GM18505 (cell line): ENCODE results near the gene SRRD.
"Not testable (repeated sequence)": the region's sequence is repeated elsewhere in the genome, so short reads cannot be mapped to it uniquely, and the experiment has no call there.

Source experiments
- ATAC-seq: cut with Tn5 transposase; IDR thresholded peaks from one replicate; pipeline ENCODE4 v1.9.1; 2021; ENCODE audit not compliant: unreplicated experiment
- POLR2A ChIP-seq: IDR thresholded peaks from 4 replicates; pipeline ENCODE4 v1.6.1; 2011; ENCODE audit warnings: borderline replicate concordance; ENCODE audit not compliant: insufficient read depth, insufficient read length; ENCODE audit errors: extremely low read depth

The SRRD gene, protein sequence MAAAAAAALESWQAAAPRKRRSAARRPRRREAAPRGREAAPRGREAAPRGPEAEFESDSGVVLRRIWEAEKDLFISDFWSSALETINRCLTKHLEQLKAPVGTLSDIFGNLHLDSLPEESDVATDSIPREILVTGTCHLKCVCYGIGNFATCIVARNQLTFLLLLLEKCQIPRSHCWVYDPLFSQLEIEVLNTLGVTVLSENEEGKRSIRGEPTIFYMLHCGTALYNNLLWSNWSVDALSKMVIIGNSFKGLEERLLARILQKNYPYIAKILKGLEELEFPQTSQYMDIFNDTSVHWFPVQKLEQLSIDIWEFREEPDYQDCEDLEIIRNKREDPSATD

DNA sequence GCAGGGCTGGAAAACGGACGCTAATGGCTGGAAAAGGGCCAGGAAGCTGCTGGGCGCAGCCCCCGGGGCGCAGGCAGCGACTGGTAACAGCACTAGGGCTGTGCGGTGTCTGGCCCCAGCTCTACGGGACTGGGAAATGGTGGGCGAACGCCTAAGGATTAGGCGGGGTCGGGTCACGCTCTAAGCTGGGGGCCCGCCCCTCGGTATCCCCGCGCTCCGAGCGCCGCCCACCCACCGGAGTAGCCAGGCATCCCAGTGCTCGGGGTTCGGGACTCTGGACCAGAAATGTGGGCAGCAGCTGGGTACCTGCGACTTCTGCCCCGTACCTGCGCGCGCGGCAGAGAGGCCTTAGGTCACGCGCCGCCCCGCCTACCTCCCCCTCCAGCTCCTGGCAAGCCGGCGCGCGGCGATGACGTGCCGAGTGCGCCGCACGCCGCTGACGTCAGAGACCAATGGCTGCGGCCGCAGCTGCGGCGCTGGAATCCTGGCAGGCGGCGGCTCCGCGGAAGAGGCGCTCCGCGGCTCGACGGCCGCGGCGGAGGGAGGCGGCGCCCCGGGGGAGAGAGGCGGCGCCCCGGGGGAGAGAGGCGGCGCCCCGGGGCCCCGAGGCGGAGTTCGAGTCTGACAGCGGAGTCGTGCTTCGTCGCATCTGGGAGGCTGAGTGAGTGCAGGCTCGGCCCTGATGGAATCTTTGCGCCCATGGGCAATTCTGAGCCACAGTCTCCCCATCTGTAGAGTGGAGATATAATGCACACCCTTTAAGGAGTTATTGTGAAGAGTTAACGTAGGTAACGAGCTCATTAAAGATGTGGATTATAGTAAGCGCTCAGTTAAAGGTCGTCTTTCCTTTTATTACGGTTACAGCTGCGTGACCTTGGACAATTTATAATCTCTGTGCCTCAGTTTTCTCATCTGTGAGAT lies at the start of gene SRRD, which contains the start of gene HPS4:
TSS of gene SRRD (plus strand) at position 439 of the 921 bp plus-strand sequence. CDS start at position 453, 14 bp downstream.
TSS of gene HPS4 (minus strand) at position 345 of the 921 bp plus-strand sequence. CDS start 2,021 bp downstream, outside the sequence.
- peak; percentile 87 for TF ChIP-seq POLR2A
- ATAC-seq: peak; percentile 69

- ATAC-seq: no peak
- TF ChIP-seq POLR2A: no peak
These were observed 48.2 kb upstream of the SRRD start for GRCh38 chr22:26435327-26436093.

GRCh38 chr22:26436903-26437515 lies 46.7 kb upstream of the SRRD start:
- no peak for ATAC-seq
- TF ChIP-seq POLR2A: no peak

DNA sequence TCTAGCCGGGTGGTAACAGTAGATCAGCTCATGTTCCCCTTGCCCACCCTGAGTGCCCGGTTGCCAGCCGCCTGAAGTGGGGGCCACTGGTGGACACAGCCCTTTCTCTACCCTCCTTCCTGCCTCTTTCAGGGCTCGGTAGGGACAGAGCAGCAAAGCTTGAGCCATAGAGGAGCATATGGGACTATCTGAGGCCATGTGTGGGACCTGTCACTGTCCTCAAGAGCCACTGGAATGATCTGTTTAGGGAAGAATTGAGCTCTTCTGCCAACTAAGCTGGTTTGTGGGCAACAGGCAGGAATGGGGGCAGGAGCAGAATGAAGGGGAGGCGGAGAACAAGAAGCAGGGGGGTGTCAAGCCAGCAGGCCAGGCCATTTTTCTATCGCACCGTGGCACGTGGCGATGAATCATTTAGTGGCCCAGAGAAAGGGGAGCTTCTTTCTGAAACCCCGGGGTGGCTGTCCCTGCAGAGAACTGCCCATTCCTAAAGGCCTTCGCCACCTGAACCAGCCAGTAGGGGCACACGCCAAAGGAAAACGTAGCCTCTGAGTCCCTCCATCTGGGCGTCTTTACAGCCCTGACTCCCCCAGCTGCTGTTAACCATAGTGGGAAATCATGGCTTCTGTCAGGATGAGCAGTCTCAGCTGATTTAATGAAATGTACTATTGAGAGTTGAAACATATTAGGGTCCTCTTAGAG lies 45.8 kb upstream of the SRRD start:
- TF ChIP-seq POLR2A: no peak
- ATAC-seq: no peak

GRCh38 chr22:26438776-26439175 lies 44.9 kb upstream of the SRRD start:
- not testable (repeated sequence) for ATAC-seq

DNA sequence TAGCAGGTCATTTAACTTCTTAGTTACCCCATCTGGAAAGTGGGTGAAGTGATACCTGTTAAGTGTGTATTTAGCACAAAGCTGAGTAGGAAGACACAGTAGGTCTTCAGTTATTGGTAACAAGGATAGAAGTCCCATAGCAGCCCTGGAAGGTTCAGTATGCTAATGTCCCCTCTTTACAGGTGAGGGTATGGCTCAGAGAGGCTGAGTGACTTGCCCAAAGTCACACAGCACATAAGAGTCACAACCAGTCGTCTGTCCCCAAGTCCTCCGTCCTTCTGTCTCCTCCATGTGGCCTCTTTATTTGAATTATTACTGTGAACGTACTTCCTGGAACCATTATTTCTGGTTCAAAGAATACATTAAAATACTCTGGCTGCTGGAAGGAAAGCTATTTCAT lies 44.1 kb upstream of the SRRD start:
- no peak for TF ChIP-seq POLR2A
- no peak for ATAC-seq

GRCh38 chr22:26442086-26442756 lies 41.5 kb upstream of the SRRD start:
- no peak for ATAC-seq
- TF ChIP-seq POLR2A: no peak

GRCh38 chr22:26443901-26444690 lies 39.6 kb upstream of the SRRD start:
- ATAC-seq: no peak

DNA sequence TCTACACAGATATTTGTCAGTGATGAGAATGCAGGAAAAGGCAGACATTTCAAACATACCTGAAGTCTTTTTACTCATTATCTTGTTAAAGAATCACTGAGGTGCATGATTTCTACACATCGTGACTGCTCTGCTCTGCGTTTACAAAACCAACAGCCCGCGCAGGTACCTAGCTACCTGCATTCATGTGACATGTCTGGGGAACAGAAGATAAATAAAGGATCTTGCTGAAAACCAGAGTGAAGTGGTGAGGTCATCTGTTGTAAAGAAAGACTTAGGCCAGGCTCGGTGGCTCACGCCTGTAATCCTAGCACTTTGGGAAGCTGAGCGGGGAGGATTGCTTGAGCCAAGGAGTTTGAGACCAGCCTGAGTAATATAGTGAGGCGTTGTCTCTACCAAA lies 38.9 kb upstream of the SRRD start:
- TF ChIP-seq POLR2A: no peak
- ATAC-seq: no peak

More at GRCh38 chr22:26443901-26444690, 39.6 kb upstream of the SRRD start:
- TF ChIP-seq POLR2A: no peak

DNA sequence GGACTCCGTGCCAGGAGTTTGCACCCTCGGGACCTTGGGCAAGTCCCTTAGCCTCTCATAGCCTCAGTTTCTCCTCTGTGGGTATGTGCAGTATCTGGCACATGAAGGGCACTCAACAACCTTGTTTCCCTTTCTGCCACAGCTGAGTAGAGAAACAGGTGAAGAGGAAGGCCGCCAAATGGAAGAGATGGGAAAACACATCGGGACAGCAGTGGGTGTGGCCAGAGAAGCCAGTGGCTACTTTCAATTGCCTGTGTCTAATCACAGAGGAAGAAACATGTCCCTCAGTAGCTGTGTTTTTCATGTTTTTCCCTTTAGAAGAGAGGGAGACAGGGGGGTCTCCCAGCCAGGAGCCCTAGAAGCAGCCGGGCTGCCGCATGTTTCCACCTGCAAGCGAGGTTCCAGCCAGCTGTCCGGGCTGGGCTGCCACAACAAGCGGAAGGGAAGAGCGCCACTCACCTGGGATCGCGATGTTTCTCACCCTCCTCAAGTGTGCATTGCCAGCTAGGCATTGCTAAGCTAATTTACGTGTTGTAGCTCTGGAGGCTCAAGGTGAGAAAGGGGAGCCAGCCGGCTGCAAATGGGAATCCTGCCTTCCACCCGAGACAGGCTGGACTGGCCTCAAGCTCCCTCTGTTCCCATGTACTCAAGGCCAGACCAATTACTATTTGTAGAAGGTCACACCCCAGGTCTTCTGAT lies 38.0 kb upstream of the SRRD start:
- ATAC-seq: no peak
- no peak for TF ChIP-seq POLR2A

DNA sequence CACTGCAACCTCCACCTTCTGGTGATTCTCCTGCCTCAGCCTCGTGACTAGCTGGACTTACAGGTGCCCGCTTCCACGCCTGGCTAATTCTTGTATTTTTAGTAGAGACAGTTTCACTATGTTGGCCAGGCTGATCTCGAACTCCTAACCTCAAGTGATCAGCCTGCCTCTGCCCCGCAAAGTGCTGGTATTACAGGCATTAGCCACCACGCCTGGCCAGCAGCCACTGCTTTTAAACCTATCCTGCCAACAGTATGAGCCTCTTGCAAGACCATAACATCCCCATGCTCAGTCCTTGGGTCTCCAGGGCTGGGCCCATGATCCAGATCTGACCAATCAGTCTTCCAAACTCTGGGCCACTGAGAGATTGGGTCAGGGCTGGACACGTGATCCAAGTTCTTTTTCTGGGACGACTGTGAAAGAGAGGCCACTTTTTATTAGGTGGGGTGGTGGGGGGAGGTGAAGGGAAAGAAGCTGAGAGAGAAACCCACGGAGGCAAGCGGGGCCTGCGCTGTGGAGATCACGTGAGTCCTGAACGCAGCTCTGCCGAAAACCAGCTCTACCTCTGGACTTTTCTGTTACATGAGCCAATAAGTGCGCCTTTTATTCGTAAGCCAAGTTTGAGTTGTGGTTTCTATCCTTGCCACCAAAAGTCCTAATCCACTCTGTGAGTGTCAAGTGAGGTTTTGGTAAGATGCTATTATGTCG lies 36.7 kb upstream of the SRRD start:
- no peak for ATAC-seq
- TF ChIP-seq POLR2A: no peak
